COR-L47 (cell line): Measurements from ENCODE around the gene HLA-DMB.

ENCODE experiments used
- DNase-seq: peaks from one replicate; lab custom pipeline; 2025; lab: John Stamatoyannopoulos, UW

HLA-DMB gene

DNA sequence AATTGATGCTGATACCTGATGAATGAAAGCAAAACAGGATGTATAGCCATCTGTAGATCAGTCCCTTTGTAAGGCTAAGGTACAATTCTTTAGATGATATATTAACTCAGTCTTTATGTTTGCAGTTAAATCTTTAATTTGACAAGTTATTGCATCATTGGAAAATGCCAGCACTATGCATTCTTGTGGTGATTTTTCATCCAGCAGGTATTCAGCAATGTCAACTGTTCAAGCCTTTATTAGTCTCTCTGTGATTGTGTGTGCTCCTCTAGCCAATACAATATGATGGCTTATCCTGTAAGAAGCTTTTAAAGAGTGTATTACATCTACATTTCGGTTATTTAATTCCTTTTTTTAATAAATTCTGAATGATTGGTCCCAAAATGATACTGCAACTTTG, 34.3 kb downstream of the HLA-DMB start:
- no peak for DNase-seq

- DNase-seq: no peak
Measured at GRCh38 chr6:32905078-32905477, 35.8 kb downstream of the HLA-DMB start.

DNA sequence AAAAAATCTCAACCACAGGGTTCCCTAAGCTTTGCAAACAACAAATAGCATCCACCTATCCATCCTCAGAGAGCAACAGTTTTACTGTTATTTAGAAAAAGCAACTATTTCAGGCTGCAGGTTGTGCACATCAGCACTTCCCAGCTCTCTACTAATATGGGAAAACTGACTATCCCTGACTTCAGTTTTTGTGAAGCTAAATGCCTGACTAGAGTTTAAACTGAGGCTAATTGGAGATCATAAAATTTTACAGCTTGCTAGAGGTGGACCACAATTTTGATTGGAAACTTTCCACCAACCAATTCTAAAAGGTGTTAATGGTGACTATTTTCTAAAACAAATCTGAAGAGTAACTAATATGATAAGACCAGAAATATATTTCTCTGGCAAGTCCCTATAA, 36.9 kb downstream of the HLA-DMB start:
- no peak for DNase-seq

GRCh38 chr6:32895006-32895345, 45.9 kb downstream of the HLA-DMB start:
- no peak for DNase-seq

- DNase-seq: peak; percentile 95
Measured at GRCh38 chr6:32894085-32895005, 46.5 kb downstream of the HLA-DMB start.

GRCh38 chr6:32890831-32891230, 50.0 kb downstream of the HLA-DMB start:
- DNase-seq: no peak

DNA sequence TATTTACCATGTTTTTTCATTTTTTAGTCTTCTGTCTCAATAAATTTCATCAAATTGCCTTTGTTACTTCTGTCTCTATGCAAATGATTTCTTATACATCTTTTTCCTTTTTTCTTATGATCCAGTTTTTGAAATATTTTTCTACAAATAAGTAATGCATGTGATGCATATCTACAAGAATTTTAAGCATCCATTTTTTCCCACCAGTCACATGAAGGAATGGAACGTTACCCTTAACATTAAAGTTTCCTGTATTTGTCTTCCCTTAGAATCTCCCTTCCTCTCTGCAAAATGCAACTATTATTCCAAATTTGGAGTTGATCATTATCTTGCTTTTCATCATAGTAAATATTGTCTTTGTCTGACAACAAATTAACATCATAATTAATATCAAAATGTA, 51.3 kb downstream of the HLA-DMB start:
- no peak for DNase-seq

GRCh38 chr6:32888576-32888975, 52.3 kb downstream of the HLA-DMB start:
- DNase-seq: no peak

GRCh38 chr6:32887616-32888015, 53.2 kb downstream of the HLA-DMB start:
- DNase-seq: no peak

GRCh38 chr6:32886681-32887383, 54.0 kb downstream of the HLA-DMB start:
- peak; percentile 21 for DNase-seq

GRCh38 chr6:32885698-32886286, 55.0 kb downstream of the HLA-DMB start:
- peak; percentile 54 for DNase-seq
